ENCODE measurements around the gene OR1Q1. TPM values are rescaled to one million over a fixed set of nuclear protein-coding genes. Genes with fewer than 3 reads are reported as not detected.
"Not testable (repeated sequence)": the region's sequence is repeated elsewhere in the genome, so short reads cannot be mapped to it uniquely, and the experiment has no call there.

Gene OR1Q1
- total RNA-seq (not detected in 2 replicates), polyA plus RNA-seq (not detected in 2 replicates)

- H3K27me3 ChIP-seq = no peaks in the 10 kb centered on the region
- no peaks in the 10 kb centered on the region for H3K36me3 ChIP-seq
- H3K9me3 ChIP-seq (ENCODE audit: low read depth) = no peaks in the 10 kb centered on the region
- no peaks in the 10 kb centered on the region for H3K4me1 ChIP-seq (ENCODE audit: low read depth)
- H3K27ac ChIP-seq = no peak within 1 kb of the TSS
- no peak within 1 kb of the TSS for H3K4me3 ChIP-seq
- TF ChIP-seq, protein P1, sequence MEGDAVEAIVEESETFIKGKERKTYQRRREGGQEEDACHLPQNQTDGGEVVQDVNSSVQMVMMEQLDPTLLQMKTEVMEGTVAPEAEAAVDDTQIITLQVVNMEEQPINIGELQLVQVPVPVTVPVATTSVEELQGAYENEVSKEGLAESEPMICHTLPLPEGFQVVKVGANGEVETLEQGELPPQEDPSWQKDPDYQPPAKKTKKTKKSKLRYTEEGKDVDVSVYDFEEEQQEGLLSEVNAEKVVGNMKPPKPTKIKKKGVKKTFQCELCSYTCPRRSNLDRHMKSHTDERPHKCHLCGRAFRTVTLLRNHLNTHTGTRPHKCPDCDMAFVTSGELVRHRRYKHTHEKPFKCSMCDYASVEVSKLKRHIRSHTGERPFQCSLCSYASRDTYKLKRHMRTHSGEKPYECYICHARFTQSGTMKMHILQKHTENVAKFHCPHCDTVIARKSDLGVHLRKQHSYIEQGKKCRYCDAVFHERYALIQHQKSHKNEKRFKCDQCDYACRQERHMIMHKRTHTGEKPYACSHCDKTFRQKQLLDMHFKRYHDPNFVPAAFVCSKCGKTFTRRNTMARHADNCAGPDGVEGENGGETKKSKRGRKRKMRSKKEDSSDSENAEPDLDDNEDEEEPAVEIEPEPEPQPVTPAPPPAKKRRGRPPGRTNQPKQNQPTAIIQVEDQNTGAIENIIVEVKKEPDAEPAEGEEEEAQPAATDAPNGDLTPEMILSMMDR (IDR thresholded peaks at IDR 0.05; ENCODE audit: low read depth, low read length) = no peak
- DNase-seq (ENCODE audit: low read depth in 1 of 2, low spot score in 1 of 2) = no peak
These were observed at the start of gene OR1Q1 for GRCh38 chr9:122614362-122614761. OR1Q1 (plus strand) TSS chr9:122614738; CDS start chr9:122614738, 0 bp downstream.

DNA sequence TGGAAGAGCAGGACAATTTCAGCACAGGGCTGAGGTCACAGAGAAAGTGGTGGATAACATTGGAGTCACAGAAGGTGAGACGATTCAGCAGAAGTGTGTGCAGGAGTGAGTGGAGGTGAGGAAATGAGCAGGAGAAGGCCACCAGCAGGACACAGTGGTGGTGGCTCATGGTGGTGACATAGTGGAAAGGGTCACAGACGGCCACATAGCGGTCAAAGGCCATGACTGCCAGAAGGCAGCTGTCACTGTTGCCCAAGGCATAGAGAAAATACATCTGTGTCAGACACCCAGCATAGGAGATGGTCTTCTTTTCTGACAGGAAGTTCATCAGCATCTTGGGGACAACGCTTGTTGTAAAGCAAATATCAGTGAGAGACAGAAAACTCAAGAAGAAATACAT lies 46.6 kb upstream of the OR1Q1 start:
- Histone ChIP-seq H3K27ac (no peak overlapping the region), H3K27me3 (no peaks in the 10 kb centered on the region), H3K4me3 (no peak overlapping the region), H3K4me1 (ENCODE audit: low read depth) (no peaks in the 10 kb centered on the region), H3K9me3 (ENCODE audit: low read depth) (no peaks in the 10 kb centered on the region), H3K36me3 (no peaks in the 10 kb centered on the region)
- TF ChIP-seq, protein P1 (IDR thresholded peaks at IDR 0.05; ENCODE audit: low read depth, low read length) = no peak
- DNase-seq (ENCODE audit: low read depth in 1 of 2, low spot score in 1 of 2) = no peak

DNA sequence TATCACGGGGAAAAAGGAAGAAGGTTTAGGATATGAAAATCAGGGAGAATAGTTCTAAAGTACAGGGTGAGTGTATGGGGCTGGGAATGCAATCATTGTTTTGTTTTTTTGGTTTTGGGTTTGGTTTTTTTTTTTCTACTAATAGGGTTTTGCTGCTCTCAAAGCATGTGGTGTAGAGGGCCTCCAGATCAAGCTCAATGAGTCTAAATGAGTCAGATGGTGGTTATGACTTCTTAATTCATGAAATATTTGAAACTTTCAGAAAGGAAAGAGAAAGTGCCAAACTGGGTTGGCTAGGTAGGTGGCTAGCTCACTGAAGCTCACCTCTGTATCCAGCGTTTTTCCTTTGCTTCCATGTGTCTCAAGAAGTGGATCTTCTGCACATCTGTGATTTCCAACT lies 42.1 kb upstream of the OR1Q1 start:
- TF ChIP-seq, protein P1 (IDR thresholded peaks at IDR 0.05; ENCODE audit: low read depth, low read length) = no peak
- H3K36me3 ChIP-seq = no peaks in the 10 kb centered on the region
- H3K9me3 ChIP-seq (ENCODE audit: low read depth) = no peaks in the 10 kb centered on the region
- no peak overlapping the region for H3K4me3 ChIP-seq
- no peak for DNase-seq (ENCODE audit: low read depth in 1 of 2, low spot score in 1 of 2)
- no peak overlapping the region for H3K27ac ChIP-seq
- no peaks in the 10 kb centered on the region for H3K4me1 ChIP-seq (ENCODE audit: low read depth)
- H3K27me3 ChIP-seq = no peaks in the 10 kb centered on the region

DNA sequence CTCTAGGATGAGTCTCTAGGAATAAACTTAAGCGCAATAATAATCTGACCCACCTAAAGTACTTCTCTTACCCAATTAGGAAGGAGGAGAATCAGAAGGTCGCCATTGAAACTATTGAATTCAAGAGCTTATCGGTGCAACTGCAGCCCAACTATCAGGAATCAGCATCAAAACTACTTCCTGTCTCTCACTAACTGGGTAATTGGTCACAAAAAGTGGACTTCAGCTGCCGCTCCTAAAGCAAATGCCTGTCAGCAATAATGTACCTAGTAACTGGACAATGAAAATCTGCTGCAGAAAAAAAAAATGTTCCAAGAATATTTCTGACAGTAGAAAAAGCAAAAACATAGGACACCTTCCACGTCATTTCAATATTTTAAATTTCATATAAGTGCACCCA lies 34.7 kb upstream of the OR1Q1 start:
- TF ChIP-seq, protein P1 (IDR thresholded peaks at IDR 0.05; ENCODE audit: low read depth, low read length) = no peak
- H3K27me3 ChIP-seq = no peaks in the 10 kb centered on the region
- no peaks in the 10 kb centered on the region for H3K9me3 ChIP-seq (ENCODE audit: low read depth)
- no peaks in the 10 kb centered on the region for H3K36me3 ChIP-seq
- no peaks in the 10 kb centered on the region for H3K4me1 ChIP-seq (ENCODE audit: low read depth)
- H3K4me3 ChIP-seq = no peak overlapping the region
- no peak overlapping the region for H3K27ac ChIP-seq
- no peak for DNase-seq (ENCODE audit: low read depth in 1 of 2, low spot score in 1 of 2)

- TF ChIP-seq, protein P1 (IDR thresholded peaks at IDR 0.05; ENCODE audit: low read depth, low read length) = no peak
- no peaks in the 10 kb centered on the region for H3K36me3 ChIP-seq
- no peak overlapping the region for H3K4me3 ChIP-seq
- no peaks in the 10 kb centered on the region for H3K4me1 ChIP-seq (ENCODE audit: low read depth)
- H3K9me3 ChIP-seq (ENCODE audit: low read depth) = no peaks in the 10 kb centered on the region
- no peaks in the 10 kb centered on the region for H3K27me3 ChIP-seq
- no peak overlapping the region for H3K27ac ChIP-seq
- peak in 1 of 2 donors; percentile 78 for DNase-seq (ENCODE audit: low read depth in 1 of 2, low spot score in 1 of 2)
These were observed 34.2 kb upstream of the OR1Q1 start for GRCh38 chr9:122580360-122580759.

DNA sequence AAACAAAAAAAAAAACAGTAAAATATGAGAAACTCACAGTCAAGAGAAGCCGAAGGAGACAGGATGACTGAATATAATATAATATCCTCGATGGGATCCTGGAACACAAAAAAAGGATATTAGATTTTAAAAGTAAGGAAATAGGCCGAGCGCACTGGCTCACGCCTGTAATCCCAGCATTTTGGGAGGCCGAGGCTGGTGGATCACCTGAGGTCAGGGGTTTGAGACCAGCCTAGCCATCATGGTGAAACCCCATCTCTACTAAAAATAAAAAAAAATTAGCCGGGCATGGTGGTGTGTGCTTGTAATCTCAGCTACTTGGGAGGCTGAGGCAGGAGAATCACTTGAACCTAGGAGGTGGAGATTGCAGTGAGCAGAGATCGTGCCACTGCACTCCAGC lies 31.3 kb upstream of the OR1Q1 start, which contains the start of gene OR1L8:
Gene OR1L8 (minus strand): TSS at position 101 of the 400 bp plus-strand sequence. CDS start 14,907 bp downstream, outside the sequence.
- H3K27ac ChIP-seq; DNase-seq (ENCODE audit: low read depth in 1 of 2, low spot score in 1 of 2); H3K27me3 ChIP-seq; H3K36me3 ChIP-seq; H3K4me1 ChIP-seq (ENCODE audit: low read depth); H3K9me3 ChIP-seq (ENCODE audit: low read depth); H3K4me3 ChIP-seq: not testable (repeated sequence)
